ENCODE data around the gene LCN1.

- TF ChIP-seq POLR2A (IDR thresholded peaks at IDR 0.05), result no peak
- no peak for TF ChIP-seq CTCF (IDR thresholded peaks at IDR 0.05)
These were observed 3.1 kb downstream of the LCN1 start for GRCh38 chr9:135524130-135524861.

All from esophagus squamous epithelium (tissue), 4 donors.